GM12878 (cell line): ENCODE data around the gene RRAS. TPM values are rescaled to one million over a fixed set of nuclear protein-coding genes. Genes with fewer than 3 reads are reported as not detected.

Source experiments
- ATAC-seq: fragments of 200-7000 bp; cut with Tn5 transposase; 3 replicates; pipeline ENCODE4 v1.9.1; 2020; ENCODE audit warnings: mild to moderate bottlenecking, moderate library complexity
- BruUV-seq: library from RNA; stranded (reverse); fragments of 400-500 nt; replicated peaks from 2 replicates; lab custom pipeline; 2021; lab: Mats Ljungman, UMichigan
- CTCF ChIA-PET: fragments of 300-600 bp; sonication (Branson Sonifier 250); formaldehyde crosslinking; extraction: SDS; loops from one replicate; lab custom pipeline; 2021; ENCODE audit warnings: inconsistent platforms; lab: Yijun Ruan, JAX
- POLR2A ChIA-PET: fragments of 350-600 bp; formaldehyde crosslinking; extraction: SDS; loops from one replicate; lab custom pipeline; 2021; ENCODE audit warnings: inconsistent platforms; lab: Charles Lee
- RAD21 ChIA-PET: fragments of 300-600 bp; sonication (Branson Sonifier 250); formaldehyde crosslinking; loops from one replicate; lab custom pipeline; 2023; ENCODE audit warnings: antibody characterized with exemption; ENCODE audit not compliant: unreplicated experiment; lab: Charles Lee
- SMC1A ChIA-PET: fragments of 300-600 bp; sonication (Branson Sonifier 250); formaldehyde crosslinking; loops from one replicate; lab custom pipeline; 2023; ENCODE audit not compliant: unreplicated experiment, uncharacterized antibody; lab: Charles Lee
- DNase-seq: peaks from one replicate; pipeline ENCODE4 v3.0.0-alpha.2; 2011; ENCODE audit warnings: low read depth, low spot score
- FAIRE-seq: peaks from 3 replicates; lab custom pipeline; 2011; peaks lifted over from hg19 to GRCh38; lab: Jason Lieb, UNC
- H2AFZ ChIP-seq: 2 replicates; pipeline ENCODE4 v1.6.0; 2011; ENCODE audit warnings: low read depth, low read length, control low read depth; ENCODE audit not compliant: control insufficient read depth
- H3K27ac ChIP-seq: 2 replicates; pipeline ENCODE4 v1.5.1; 2011; ENCODE audit warnings: control low read depth; ENCODE audit not compliant: control insufficient read depth, insufficient read depth
- H3K27me3 ChIP-seq, 2 experiments: replicated peaks in 1 of 2; 2 replicates each; pipeline versions ENCODE4 v1.6.0 to v1.6.1; 2011; ENCODE audit warnings: low read length in 1 of 2; ENCODE audit not compliant: control insufficient read depth in 2 of 2, insufficient read depth in 2 of 2
- H3K36me3 ChIP-seq, 2 experiments: 2 replicates each; pipeline ENCODE4 v1.5.1; 2011; ENCODE audit warnings: low read length in 1 of 2; ENCODE audit not compliant: control insufficient read depth in 2 of 2, insufficient read depth in 2 of 2
- H3K4me1 ChIP-seq: 2 replicates; pipeline ENCODE4 v1.6.1; 2011; ENCODE audit warnings: mild to moderate bottlenecking, low read length, moderate library complexity, mixed read lengths; ENCODE audit not compliant: control insufficient read depth, insufficient read depth
- H3K4me2 ChIP-seq: 2 replicates; pipeline ENCODE4 v1.6.0; 2011; ENCODE audit warnings: control low read depth; ENCODE audit not compliant: control insufficient read depth, insufficient read depth
- H3K4me3 ChIP-seq: fragments of 200-600 bp; sonication (generic); 2 replicates; pipeline ENCODE4 v1.5.1; 2016
- H3K79me2 ChIP-seq: 2 replicates; pipeline ENCODE4 v1.6.0; 2011; ENCODE audit warnings: low read length; ENCODE audit not compliant: control insufficient read depth, insufficient read depth
- H3K9ac ChIP-seq: 2 replicates; pipeline ENCODE4 v1.8.0; 2011; ENCODE audit warnings: low read length, control low read depth, mixed read lengths; ENCODE audit not compliant: control insufficient read depth, insufficient read depth
- H3K9me3 ChIP-seq: replicated peaks from 3 replicates; pipeline ENCODE4 v1.5.1; 2011; ENCODE audit warnings: mild to moderate bottlenecking, low read length; ENCODE audit not compliant: control insufficient read depth, insufficient read depth
- H4K20me1 ChIP-seq: 2 replicates; pipeline ENCODE4 v1.6.0; 2011; ENCODE audit not compliant: control insufficient read depth, insufficient read depth
- E2F4 ChIP-seq: IDR thresholded peaks from 2 replicates; pipeline ENCODE4 v1.6.1; 2012; ENCODE audit warnings: low read depth, low read length, improper control_type of control experiment
- ZBTB40 ChIP-seq: fragments of 450-650 bp; IDR thresholded peaks from 2 replicates; pipeline ENCODE4 v1.6.1; 2016; ENCODE audit warnings: mild to moderate bottlenecking, moderate library complexity, borderline replicate concordance
- whole genome bisulfite sequencing: methylation state at CpG from one replicate; pipeline ENCODE4 v1.1.6; 2016; ENCODE audit warnings: low lambda C conversion rate; ENCODE audit not compliant: insufficient replicate concordance, insufficient coverage; ENCODE audit errors: missing lambda C conversion rate; 5-methylcytosine and 5-hydroxymethylcytosine counted together
- in situ Hi-C: fragments of 300-500 bp; cut with MboI; formaldehyde crosslinking; loops from 9 replicates; pipeline ENCODE4 v1.14.3; 2018; ENCODE audit warnings: mixed read lengths
- intact Hi-C: fragments of 100-400 bp; cut with micrococcal nuclease; formaldehyde crosslinking; loops from one replicate; pipeline ENCODE4 v1.14.2; 2022; ENCODE audit not compliant: unreplicated experiment
- polyA plus RNA-seq, 11 experiments: library from polyadenylated mRNA; depleted of rRNA in 4 of 11; unstranded in 6 of 11; stranded (reverse) in 5 of 11; fragments of >200 nt; fragmentation: Nextera tagmentation in 4 of 11; fragmentation: Illumina TruSeq in 1 of 11; extraction: Ambion mirVana in 4 of 11; extraction: Trizol in 1 of 11; gene quantifications; 1 replicate in 1 of 11; 2 replicates in 10 of 11; pipeline versions ENCODE4 v1.2.1 to v1.2.3, GENCODE V29; 2011 to 2016; ENCODE audit warnings: inconsistent platforms in 2 of 11, missing spikeins in 2 of 11, low read depth in 1 of 11
- total RNA-seq, 4 experiments: library from RNA; depleted of rRNA in 3 of 4; stranded (reverse); fragments of >200 nt in 3 of 4; fragmentation: Illumina TruSeq in 1 of 4; extraction: Trizol in 1 of 4; gene quantifications; 2 replicates each; pipeline versions ENCODE4 v1.2.1 to v1.2.3, GENCODE V29; 2013 to 2021

RRAS gene
- total and polyA plus RNA-seq, 10 of the 15 experiments (the other 5 are each of a cell fraction or from before 2014, with no cell fraction given): 0.24 to 5.8 (median 1.8) TPM

GRCh38 chr19:49602806-49603205 is 37.1 kb downstream of the RRAS start:
- no peak overlapping the region for H3K9ac ChIP-seq
- in situ Hi-C loops: no loop called here
- no peak overlapping the region for H2AFZ ChIP-seq
- no peaks in the 10 kb centered on the region for H3K27me3 ChIP-seq
- H4K20me1 ChIP-seq: no peaks in the 10 kb centered on the region
- H3K79me2 ChIP-seq: no peaks in the 10 kb centered on the region; the same call in 1 of the 2 replicates
- no peak overlapping the region for H3K4me3 ChIP-seq
- FAIRE-seq (no peak), ATAC-seq (no peak), DNase-seq (no peak)
- RAD21 ChIA-PET: no interaction called here
- BruUV-seq: no TSS peak
- CTCF ChIA-PET: no interaction called here
- H3K4me2 ChIP-seq: no peak overlapping the region
- no peak overlapping the region for H3K27ac ChIP-seq
- SMC1A ChIA-PET: no interaction called here
- intact Hi-C loops: no loop called here
- H3K9me3 ChIP-seq: no peaks in the 10 kb centered on the region
- peaks cover 11 to 20% of the 10 kb centered on the region in 2 experiments for H3K36me3 ChIP-seq
- POLR2A ChIA-PET: interaction anchor here (0.5 kb wide), 1 partner anchor 152 kb away, joined by 6 read pairs; no protein-coding TSS in a partner anchor
- no peaks in the 10 kb centered on the region for H3K4me1 ChIP-seq
- no peak for TF ChIP-seq E2F4
- TF ChIP-seq ZBTB40: peak; percentile 81
- 100% methylated on average over 2 of the region's 2 CpGs for WGBS
